ENCODE measurements around the gene COL18A1. TPM values are rescaled to one million over a fixed set of nuclear protein-coding genes. Genes with fewer than 3 reads are reported as not detected.
A peak's percentile ranks its signal among the peaks of the same experiment; 100 is the strongest.

The COL18A1 gene
- total and polyA plus RNA-seq, 4 donors, result 44.9 to 308 (median 232) TPM

DNA sequence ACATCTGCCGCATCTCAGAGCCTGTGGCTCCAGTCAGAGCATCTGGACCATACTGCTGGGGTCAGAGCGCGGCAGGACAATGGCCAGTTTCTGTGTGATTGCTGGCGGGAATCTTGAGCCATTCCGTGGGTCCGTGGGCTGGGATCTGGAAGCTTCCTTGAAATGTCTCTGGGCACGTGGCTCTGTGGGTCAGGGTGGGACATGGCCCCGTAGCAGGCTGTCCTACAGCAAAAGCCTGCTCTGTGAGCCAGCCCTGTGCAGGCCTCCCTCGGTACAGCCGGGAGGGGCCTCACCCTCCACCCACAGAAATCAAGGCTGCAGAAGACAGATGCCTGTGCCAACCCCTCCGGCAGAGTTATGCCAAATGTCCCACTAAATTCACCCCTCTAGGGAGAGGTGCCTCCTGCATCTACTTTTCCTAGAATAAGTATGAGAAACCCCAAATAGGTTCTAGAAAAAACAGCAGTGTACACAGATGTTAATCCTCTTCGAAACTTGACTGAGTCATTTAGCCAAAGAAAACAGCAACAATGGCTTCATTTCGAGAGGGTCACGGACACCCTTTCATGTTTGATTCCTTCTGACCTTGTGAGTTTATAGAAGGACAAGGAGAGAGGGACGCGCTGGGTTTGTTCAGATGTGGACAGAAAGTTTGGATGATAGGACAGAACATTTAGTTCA lies 27.8 kb downstream of the COL18A1 start:
- Histone ChIP-seq H3K9ac (ENCODE audit: low read depth in 1 of 2, low read length in 2 of 2) (no peak overlapping the region), H3K36me3 (ENCODE audit: control insufficient read depth in 4 of 4, insufficient read depth in 3 of 4, low read depth in 1 of 4, low read length in 3 of 4) (no peaks in the 10 kb centered on the region), H3K27ac (ENCODE audit: low read depth in 1 of 2, low read length in 2 of 2) (no peak overlapping the region), H3K27me3 (ENCODE audit: control insufficient read depth in 4 of 4, insufficient read depth in 4 of 4, low read length in 3 of 4) (no peaks in the 10 kb centered on the region), H3K9me3 (ENCODE audit: control insufficient read depth in 4 of 4, low read length in 3 of 4) (no peaks in the 10 kb centered on the region), H3K4me1 (ENCODE audit: control insufficient read depth in 4 of 4, insufficient read depth in 4 of 4, low read length in 3 of 4) (peaks cover 0 to 3% (median 0%) of the 10 kb centered on the region in 4 donors), H3K4me3 (ENCODE audit: low read depth in 1 of 3, low read length in 3 of 3) (no peak overlapping the region)
- no peak for DNase-seq (ENCODE audit: low spot score)
- WGBS, result 82% methylated on average over 16 of the region's 16 CpGs
- no peak for TF ChIP-seq FOXA2 (IDR thresholded peaks at IDR 0.05)
- TF ChIP-seq NR2F2 (IDR thresholded peaks at IDR 0.05), result peak; percentile 15

GRCh38 chr21:45433301-45433700 lies 28.3 kb downstream of the COL18A1 start:
- H3K36me3 ChIP-seq (ENCODE audit: control insufficient read depth in 4 of 4, insufficient read depth in 3 of 4, low read depth in 1 of 4, low read length in 3 of 4), result no peaks in the 10 kb centered on the region
- no peak overlapping the region for H3K4me3 ChIP-seq (ENCODE audit: low read depth in 1 of 3, low read length in 3 of 3)
- H3K27me3 ChIP-seq (ENCODE audit: control insufficient read depth in 4 of 4, insufficient read depth in 4 of 4, low read length in 3 of 4), result no peaks in the 10 kb centered on the region
- no peak overlapping the region for H3K27ac ChIP-seq (ENCODE audit: low read depth in 1 of 2, low read length in 2 of 2)
- H3K4me1 ChIP-seq (ENCODE audit: control insufficient read depth in 4 of 4, insufficient read depth in 4 of 4, low read length in 3 of 4), result peaks cover 0 to 3% (median under 1%) of the 10 kb centered on the region in 4 donors
- 92% methylated on average over 8 of the region's 8 CpGs for WGBS
- TF ChIP-seq JUND (IDR thresholded peaks at IDR 0.05) (no peak), RAD21 (IDR thresholded peaks at IDR 0.05) (no peak), FOXA2 (IDR thresholded peaks at IDR 0.05) (no peak), GABPA (IDR thresholded peaks at IDR 0.05 in 1 of 2, conservative IDR thresholded peaks at IDR 0.05 in 1 of 2) (no peak), HNF4G (IDR thresholded peaks at IDR 0.05) (no peak), ZBTB33 (IDR thresholded peaks at IDR 0.05) (no peak), RXRA (IDR thresholded peaks at IDR 0.05) (no peak)
- TF ChIP-seq, protein P1, sequence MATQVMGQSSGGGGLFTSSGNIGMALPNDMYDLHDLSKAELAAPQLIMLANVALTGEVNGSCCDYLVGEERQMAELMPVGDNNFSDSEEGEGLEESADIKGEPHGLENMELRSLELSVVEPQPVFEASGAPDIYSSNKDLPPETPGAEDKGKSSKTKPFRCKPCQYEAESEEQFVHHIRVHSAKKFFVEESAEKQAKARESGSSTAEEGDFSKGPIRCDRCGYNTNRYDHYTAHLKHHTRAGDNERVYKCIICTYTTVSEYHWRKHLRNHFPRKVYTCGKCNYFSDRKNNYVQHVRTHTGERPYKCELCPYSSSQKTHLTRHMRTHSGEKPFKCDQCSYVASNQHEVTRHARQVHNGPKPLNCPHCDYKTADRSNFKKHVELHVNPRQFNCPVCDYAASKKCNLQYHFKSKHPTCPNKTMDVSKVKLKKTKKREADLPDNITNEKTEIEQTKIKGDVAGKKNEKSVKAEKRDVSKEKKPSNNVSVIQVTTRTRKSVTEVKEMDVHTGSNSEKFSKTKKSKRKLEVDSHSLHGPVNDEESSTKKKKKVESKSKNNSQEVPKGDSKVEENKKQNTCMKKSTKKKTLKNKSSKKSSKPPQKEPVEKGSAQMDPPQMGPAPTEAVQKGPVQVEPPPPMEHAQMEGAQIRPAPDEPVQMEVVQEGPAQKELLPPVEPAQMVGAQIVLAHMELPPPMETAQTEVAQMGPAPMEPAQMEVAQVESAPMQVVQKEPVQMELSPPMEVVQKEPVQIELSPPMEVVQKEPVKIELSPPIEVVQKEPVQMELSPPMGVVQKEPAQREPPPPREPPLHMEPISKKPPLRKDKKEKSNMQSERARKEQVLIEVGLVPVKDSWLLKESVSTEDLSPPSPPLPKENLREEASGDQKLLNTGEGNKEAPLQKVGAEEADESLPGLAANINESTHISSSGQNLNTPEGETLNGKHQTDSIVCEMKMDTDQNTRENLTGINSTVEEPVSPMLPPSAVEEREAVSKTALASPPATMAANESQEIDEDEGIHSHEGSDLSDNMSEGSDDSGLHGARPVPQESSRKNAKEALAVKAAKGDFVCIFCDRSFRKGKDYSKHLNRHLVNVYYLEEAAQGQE (IDR thresholded peaks at IDR 0.05), result no peak
- TF ChIP-seq, protein P2, sequence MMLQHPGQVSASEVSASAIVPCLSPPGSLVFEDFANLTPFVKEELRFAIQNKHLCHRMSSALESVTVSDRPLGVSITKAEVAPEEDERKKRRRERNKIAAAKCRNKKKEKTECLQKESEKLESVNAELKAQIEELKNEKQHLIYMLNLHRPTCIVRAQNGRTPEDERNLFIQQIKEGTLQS (IDR thresholded peaks at IDR 0.05), result no peak
- no peak for DNase-seq (ENCODE audit: low spot score)
- no peak overlapping the region for H3K9ac ChIP-seq (ENCODE audit: low read depth in 1 of 2, low read length in 2 of 2)
- H3K9me3 ChIP-seq (ENCODE audit: control insufficient read depth in 4 of 4, low read length in 3 of 4), result no peaks in the 10 kb centered on the region

DNA sequence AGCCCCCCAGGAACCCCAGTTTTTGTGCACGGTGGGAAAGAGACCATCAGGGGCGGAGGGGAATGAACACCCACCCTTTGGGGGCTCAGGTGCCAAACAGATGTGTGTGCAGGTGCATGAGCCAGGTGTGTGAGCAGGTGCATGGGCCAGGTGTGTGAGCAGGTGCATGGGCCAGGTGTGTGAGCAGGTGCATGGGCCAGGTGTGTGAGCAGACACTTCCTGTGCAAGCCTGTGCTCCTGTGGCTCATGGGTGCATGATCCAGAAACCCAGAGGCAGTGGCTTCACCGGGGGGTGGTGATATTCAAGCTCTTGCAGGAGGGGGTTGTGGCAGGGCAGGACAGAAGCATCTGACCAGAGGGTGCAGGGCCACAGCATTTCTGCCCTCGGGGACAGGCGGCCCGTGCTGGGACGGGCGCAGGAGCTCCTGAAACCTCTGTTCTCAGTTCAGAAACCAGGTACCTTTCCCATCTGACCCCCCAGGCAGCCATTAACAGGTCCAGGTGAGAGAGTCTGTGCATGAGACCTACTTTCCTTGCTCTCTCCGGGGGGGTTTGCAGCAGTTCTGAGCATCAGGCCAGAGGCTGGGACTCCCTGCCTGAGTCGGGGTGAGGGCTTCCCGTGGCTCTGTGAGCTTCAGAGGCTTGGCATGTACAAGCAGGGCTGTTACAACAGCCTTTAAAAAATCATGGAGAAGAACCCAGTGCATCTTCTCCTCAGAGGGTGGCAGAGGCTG lies 29.1 kb downstream of the COL18A1 start:
- peaks cover under 1 to 9% (median 5%) of the 10 kb centered on the region in 4 donors for H3K4me1 ChIP-seq (ENCODE audit: control insufficient read depth in 4 of 4, insufficient read depth in 4 of 4, low read length in 3 of 4)
- no peak for TF ChIP-seq EGR1 (IDR thresholded peaks at IDR 0.05; ENCODE audit: low read depth in 2 of 2)
- no peak for TF ChIP-seq HNF4G (IDR thresholded peaks at IDR 0.05)
- no peak for TF ChIP-seq RAD21 (IDR thresholded peaks at IDR 0.05)
- H3K27me3 ChIP-seq (ENCODE audit: control insufficient read depth in 4 of 4, insufficient read depth in 4 of 4, low read length in 3 of 4), result no peaks in the 10 kb centered on the region
- no peaks in the 10 kb centered on the region for H3K9me3 ChIP-seq (ENCODE audit: control insufficient read depth in 4 of 4, low read length in 3 of 4)
- H3K36me3 ChIP-seq (ENCODE audit: control insufficient read depth in 4 of 4, insufficient read depth in 3 of 4, low read depth in 1 of 4, low read length in 3 of 4), result no peaks in the 10 kb centered on the region
- WGBS, result 89% methylated on average over 11 of the region's 11 CpGs
- H3K4me3 ChIP-seq (ENCODE audit: low read depth in 1 of 3, low read length in 3 of 3), result no peak overlapping the region
- no peak overlapping the region for H3K9ac ChIP-seq (ENCODE audit: low read depth in 1 of 2, low read length in 2 of 2)
- no peak for DNase-seq (ENCODE audit: low spot score)
- no peak overlapping the region for H3K27ac ChIP-seq (ENCODE audit: low read depth in 1 of 2, low read length in 2 of 2)

Measured in liver (tissue), 9 donors.